Erythroblast (primary cell): ENCODE measurements around the gene DCAF7.

Experiments used
- DNase-seq, 2 experiments: peaks; one replicate each; lab custom pipeline; 2025; lab: John Stamatoyannopoulos, UW
- GATA1 ChIP-seq: IDR thresholded peaks from 2 replicates; pipeline ENCODE4 v1.6.1; 2011; ENCODE audit warnings: low read depth, mild to moderate bottlenecking, control low read depth, low read length, moderate library complexity
- POLR2A ChIP-seq: IDR thresholded peaks from 2 replicates; pipeline ENCODE4 v1.6.1; 2011; ENCODE audit warnings: mild to moderate bottlenecking, low read length

DCAF7 gene, protein sequence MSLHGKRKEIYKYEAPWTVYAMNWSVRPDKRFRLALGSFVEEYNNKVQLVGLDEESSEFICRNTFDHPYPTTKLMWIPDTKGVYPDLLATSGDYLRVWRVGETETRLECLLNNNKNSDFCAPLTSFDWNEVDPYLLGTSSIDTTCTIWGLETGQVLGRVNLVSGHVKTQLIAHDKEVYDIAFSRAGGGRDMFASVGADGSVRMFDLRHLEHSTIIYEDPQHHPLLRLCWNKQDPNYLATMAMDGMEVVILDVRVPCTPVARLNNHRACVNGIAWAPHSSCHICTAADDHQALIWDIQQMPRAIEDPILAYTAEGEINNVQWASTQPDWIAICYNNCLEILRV

DNA sequence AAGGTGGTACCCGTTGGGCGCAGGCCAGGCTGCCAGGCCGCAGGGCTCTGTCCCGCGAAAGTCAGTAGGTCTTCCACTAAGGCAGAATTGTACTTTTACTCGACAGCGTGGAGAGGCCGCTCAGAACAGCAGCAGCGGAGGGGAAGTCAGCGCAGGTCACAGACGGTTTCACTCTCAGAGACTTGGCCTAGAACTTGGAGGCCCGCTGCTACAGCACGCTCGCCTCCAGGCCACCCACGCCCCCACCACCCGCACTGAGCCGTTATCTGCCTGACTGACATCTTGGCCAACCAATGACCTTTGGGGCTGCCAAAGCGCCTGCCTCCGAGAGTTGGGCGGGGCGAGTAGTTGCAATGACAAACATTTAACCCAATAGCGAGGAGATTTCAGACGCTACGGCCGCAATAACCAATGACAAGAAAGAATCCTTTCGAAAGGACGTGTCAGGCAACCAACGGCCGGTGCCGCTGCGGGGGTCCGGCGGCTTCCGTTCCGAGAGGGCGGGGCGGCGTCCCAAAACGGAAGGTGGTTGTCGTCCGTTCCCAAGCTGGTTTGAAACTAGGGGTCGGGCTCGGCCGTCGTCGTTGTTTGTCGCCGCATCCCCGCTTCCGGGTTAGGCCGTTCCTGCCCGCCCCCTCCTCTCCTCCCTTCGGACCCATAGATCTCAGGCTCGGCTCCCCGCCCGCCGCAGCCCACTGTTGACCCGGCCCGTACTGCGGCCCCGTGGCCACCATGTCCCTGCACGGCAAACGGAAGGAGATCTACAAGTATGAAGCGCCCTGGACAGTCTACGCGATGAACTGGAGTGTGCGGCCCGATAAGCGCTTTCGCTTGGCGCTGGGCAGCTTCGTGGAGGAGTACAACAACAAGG lies at the start of gene DCAF7:
TSS of gene DCAF7 (plus strand) at position 532 of the 871 bp plus-strand sequence. CDS start at position 733, 201 bp downstream.
- TF ChIP-seq GATA1 (no peak), POLR2A (peak; percentile 91)
- DNase-seq = peak; percentile 100

GRCh38 chr17:63500543-63501390 lies 49.5 kb upstream of the DCAF7 start:
- no peak for DNase-seq
- TF ChIP-seq GATA1 (no peak), POLR2A (no peak)

- TF ChIP-seq GATA1 (no peak), POLR2A (no peak)
- DNase-seq = no peak
These were observed 47.0 kb upstream of the DCAF7 start for GRCh38 chr17:63503341-63503705.

- no peak for TF ChIP-seq POLR2A
- no peak for TF ChIP-seq GATA1
These were observed 46.0 kb upstream of the DCAF7 start for GRCh38 chr17:63504261-63504660.

DNA sequence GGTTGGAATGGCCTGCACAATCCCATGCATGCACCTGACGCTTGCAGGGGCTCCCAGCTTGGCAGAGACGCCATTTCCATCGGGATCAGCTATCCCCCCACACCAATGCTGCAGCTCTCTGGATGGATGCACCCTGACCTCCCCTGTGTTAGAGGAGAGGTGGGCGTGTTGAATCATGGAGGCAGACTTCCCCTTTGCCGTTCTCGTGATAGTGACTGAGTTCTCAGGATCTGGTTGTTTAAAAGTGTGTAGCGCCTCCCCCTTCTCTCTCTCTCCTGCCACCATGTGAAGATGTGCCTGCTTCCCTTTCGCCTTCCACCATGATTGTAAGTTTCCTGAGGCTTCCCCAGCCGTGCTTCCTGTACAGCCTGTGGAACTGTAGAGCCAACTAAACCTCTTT lies 44.9 kb upstream of the DCAF7 start:
- TF ChIP-seq GATA1 = no peak
- no peak for TF ChIP-seq POLR2A
- DNase-seq = no peak

More at GRCh38 chr17:63504261-63504660, 46.0 kb upstream of the DCAF7 start:
- DNase-seq = no peak

- DNase-seq = no peak
- TF ChIP-seq GATA1 = no peak
- TF ChIP-seq POLR2A = no peak
These were observed 43.6 kb upstream of the DCAF7 start for GRCh38 chr17:63506627-63507026.

- TF ChIP-seq GATA1 (no peak), POLR2A (no peak)
- DNase-seq = no peak
These were observed 38.9 kb upstream of the DCAF7 start for GRCh38 chr17:63511331-63511730.

GRCh38 chr17:63512388-63512787 lies 37.9 kb upstream of the DCAF7 start:
- no peak for TF ChIP-seq POLR2A
- TF ChIP-seq GATA1 = no peak
- no peak for DNase-seq

GRCh38 chr17:63512896-63513644 lies 37.2 kb upstream of the DCAF7 start:
- no peak for TF ChIP-seq POLR2A
- TF ChIP-seq GATA1 = no peak
- DNase-seq = no peak

GRCh38 chr17:63514477-63514876 lies 35.8 kb upstream of the DCAF7 start:
- no peak for TF ChIP-seq GATA1
- TF ChIP-seq POLR2A = no peak
- DNase-seq = no peak

DNA sequence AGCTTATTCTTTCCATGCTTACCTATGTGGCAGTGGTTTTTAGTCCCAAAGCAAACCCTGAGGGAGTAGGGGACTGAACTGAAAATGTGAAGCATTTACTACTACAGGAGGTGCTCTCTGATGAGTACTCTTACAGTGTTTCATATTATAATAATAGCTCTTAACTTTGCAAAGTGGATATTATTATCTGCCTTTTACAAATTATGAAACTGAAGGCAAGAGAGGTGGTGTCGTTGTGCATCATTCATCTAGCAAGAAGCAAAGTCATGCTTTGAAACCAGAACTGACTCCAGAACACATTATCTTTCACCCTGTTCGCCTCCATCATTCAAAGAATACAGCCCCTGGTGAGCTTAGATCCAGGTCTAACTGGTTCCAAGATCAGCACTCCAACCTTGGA lies 35.3 kb upstream of the DCAF7 start:
- no peak for TF ChIP-seq GATA1
- no peak for TF ChIP-seq POLR2A
- DNase-seq = no peak

DNA sequence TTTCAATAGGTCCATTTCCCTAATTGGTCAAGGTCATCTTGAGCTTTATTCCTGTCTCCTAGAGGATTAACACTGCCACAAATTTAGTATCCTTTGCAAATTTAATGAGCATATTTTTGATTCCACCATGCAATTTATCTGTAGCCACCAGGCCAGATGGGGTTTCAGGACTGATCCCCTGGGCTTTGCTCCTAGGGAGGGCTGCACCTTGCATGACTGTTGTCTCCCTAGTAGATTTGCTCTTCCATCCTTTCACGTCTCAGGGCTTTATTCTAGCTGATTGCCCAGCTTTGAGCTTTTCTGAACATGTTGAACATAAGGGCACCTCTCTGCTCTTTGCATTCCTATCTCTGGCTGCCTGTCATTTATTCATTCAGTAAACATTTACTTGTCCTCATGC lies 34.9 kb upstream of the DCAF7 start:
- DNase-seq = no peak
- no peak for TF ChIP-seq GATA1
- no peak for TF ChIP-seq POLR2A
